RWPE1 (cell line): Measurements from ENCODE around the gene VAX1.

ENCODE experiments used
- CTCF ChIA-PET: fragments of 350-600 bp; sonication (Branson Sonifier 250); formaldehyde crosslinking; extraction: SDS; loops from one replicate; lab custom pipeline; 2021; lab: Yijun Ruan, JAX
- POLR2A ChIA-PET: fragments of 400-600 bp; formaldehyde crosslinking; extraction: SDS; loops from one replicate; lab custom pipeline; 2020; ENCODE audit warnings: antibody characterized with exemption; ENCODE audit not compliant: low non-redundant PET; lab: Yijun Ruan, JAX
- DNase-seq: peaks from one replicate; pipeline ENCODE4 v3.0.0; 2012; ENCODE audit warnings: low spot score
- H3K27ac ChIP-seq: fragments of 450-650 bp; 2 replicates; pipeline ENCODE4 v1.5.1; 2017
- CTCF ChIP-seq: fragments of 450-650 bp; conservative IDR thresholded peaks from 2 replicates; pipeline ENCODE4 v1.5.1; 2017; ENCODE audit warnings: low read depth, mild to moderate bottlenecking

VAX1 gene

GRCh38 chr10:117135480-117136140 lies 2.5 kb downstream of the VAX1 start:
- TF ChIP-seq CTCF, result no peak
- ChIA-PET POLR2A (no interaction called here), CTCF (interaction anchor here (0.6 to 1.6 kb wide), 3 partner anchors 19 to 39 kb away, joined by 3 to 6 read pairs (median 4); no protein-coding TSS in a partner anchor)
- no peak overlapping the region for H3K27ac ChIP-seq
- no peak for DNase-seq

GRCh38 chr10:117135026-117135372 lies 3.1 kb downstream of the VAX1 start:
- no peak overlapping the region for H3K27ac ChIP-seq
- no peak for DNase-seq
- TF ChIP-seq CTCF, result no peak
- CTCF ChIA-PET, result interaction anchor here (0.5 to 1.9 kb wide), 3 partner anchors 33 to 153 kb away, joined by 3 to 10 read pairs (median 6); no protein-coding TSS in a partner anchor
- POLR2A ChIA-PET, result no interaction called here

- DNase-seq, result no peak
- POLR2A ChIA-PET, result no interaction called here
These were observed 3.6 kb downstream of the VAX1 start for GRCh38 chr10:117134306-117135025.

GRCh38 chr10:117134056-117134305 lies 4.1 kb downstream of the VAX1 start:
- DNase-seq, result no peak
- CTCF ChIA-PET, result interaction anchor here (0.6 to 1.9 kb wide), 5 partner anchors 9 to 47 kb away, joined by 3 to 10 read pairs (median 3); no protein-coding TSS in a partner anchor
- POLR2A ChIA-PET, result no interaction called here
- no peak for TF ChIP-seq CTCF
- no peak overlapping the region for H3K27ac ChIP-seq

More at GRCh38 chr10:117134306-117135025, 3.6 kb downstream of the VAX1 start:
- CTCF ChIA-PET, result interaction anchor here (0.5 to 1.9 kb wide), 6 partner anchors 9 to 152 kb away, joined by 3 to 10 read pairs (median 4); no protein-coding TSS in a partner anchor
- no peak overlapping the region for H3K27ac ChIP-seq
- TF ChIP-seq CTCF, result no peak

GRCh38 chr10:117133273-117134055 lies 4.6 kb downstream of the VAX1 start:
- POLR2A ChIA-PET, result no interaction called here
- CTCF ChIA-PET, result interaction anchor here (0.6 to 1.9 kb wide), 5 partner anchors 8 to 47 kb away, joined by 3 to 10 read pairs (median 3); no protein-coding TSS in a partner anchor
- no peak for TF ChIP-seq CTCF
- no peak overlapping the region for H3K27ac ChIP-seq
- no peak for DNase-seq

- H3K27ac ChIP-seq, result no peak overlapping the region
- no peak for DNase-seq
- POLR2A ChIA-PET, result no interaction called here
- TF ChIP-seq CTCF, result no peak
- CTCF ChIA-PET, result no interaction called here
These were observed 5.3 kb downstream of the VAX1 start for GRCh38 chr10:117132751-117133231.
